ENCODE results near the gene FBXL4.
A peak's percentile ranks its signal among the peaks of the same experiment; 100 is the strongest.

Gene FBXL4

GRCh38 chr6:98973571-98973970 lies 25.8 kb upstream of the FBXL4 start:
- DNase-seq (ENCODE audit: low spot score in 2 of 2) (no peak), ATAC-seq (replicated peaks; ENCODE audit: extremely low read depth, poor library complexity, severe bottlenecking) (no peak)
- Mint-ChIP-seq H3K27ac (ENCODE audit: low read depth) (no peak overlapping the region), H3K9me3 (no peaks in the 10 kb centered on the region), H3K4me3 (no peak overlapping the region), H3K27me3 (peaks cover 9% of the 10 kb centered on the region), H3K36me3 (ENCODE audit: insufficient read depth) (peaks cover 2% of the 10 kb centered on the region), H3K4me1 (no peaks in the 10 kb centered on the region)

GRCh38 chr6:98971303-98971702 lies 23.6 kb upstream of the FBXL4 start:
- Mint-ChIP-seq H3K27me3 (peaks cover 9% of the 10 kb centered on the region), H3K4me1 (no peaks in the 10 kb centered on the region), H3K9me3 (no peaks in the 10 kb centered on the region), H3K4me3 (no peak overlapping the region), H3K36me3 (ENCODE audit: insufficient read depth) (peaks cover 2% of the 10 kb centered on the region), H3K27ac (ENCODE audit: low read depth) (no peak overlapping the region)
- DNase-seq (ENCODE audit: low spot score in 2 of 2) = no peak
- ATAC-seq (replicated peaks; ENCODE audit: extremely low read depth, poor library complexity, severe bottlenecking) = no peak

- ATAC-seq (replicated peaks; ENCODE audit: extremely low read depth, poor library complexity, severe bottlenecking) = no peak
- no peak for DNase-seq (ENCODE audit: low spot score in 2 of 2)
- Mint-ChIP-seq H3K36me3 (ENCODE audit: insufficient read depth) (peaks cover 2% of the 10 kb centered on the region), H3K27me3 (peaks cover 4% of the 10 kb centered on the region), H3K4me1 (no peaks in the 10 kb centered on the region), H3K9me3 (no peaks in the 10 kb centered on the region), H3K27ac (ENCODE audit: low read depth) (no peak overlapping the region), H3K4me3 (no peak overlapping the region)
These were observed 22.7 kb upstream of the FBXL4 start for GRCh38 chr6:98970469-98970868.

GRCh38 chr6:98967616-98968015 lies 19.9 kb upstream of the FBXL4 start:
- H3K27me3 Mint-ChIP-seq = peaks cover 24% of the 10 kb centered on the region
- no peaks in the 10 kb centered on the region for H3K4me1 Mint-ChIP-seq
- DNase-seq (ENCODE audit: low spot score in 2 of 2) (no peak), ATAC-seq (replicated peaks; ENCODE audit: extremely low read depth, poor library complexity, severe bottlenecking) (no peak)
- H3K9me3 Mint-ChIP-seq = no peaks in the 10 kb centered on the region
- H3K36me3 Mint-ChIP-seq (ENCODE audit: insufficient read depth) = peaks cover 2% of the 10 kb centered on the region
- no peak overlapping the region for H3K4me3 Mint-ChIP-seq
- no peak overlapping the region for H3K27ac Mint-ChIP-seq (ENCODE audit: low read depth)

- peaks cover 29% of the 10 kb centered on the region for H3K27me3 Mint-ChIP-seq
- H3K36me3 Mint-ChIP-seq (ENCODE audit: insufficient read depth) = no peaks in the 10 kb centered on the region
- DNase-seq (ENCODE audit: low spot score in 2 of 2) = no peak
- no peaks in the 10 kb centered on the region for H3K9me3 Mint-ChIP-seq
- no peaks in the 10 kb centered on the region for H3K4me1 Mint-ChIP-seq
- no peak overlapping the region for H3K27ac Mint-ChIP-seq (ENCODE audit: low read depth)
- no peak for ATAC-seq (replicated peaks; ENCODE audit: extremely low read depth, poor library complexity, severe bottlenecking)
- no peak overlapping the region for H3K4me3 Mint-ChIP-seq
These were observed 11.9 kb upstream of the FBXL4 start for GRCh38 chr6:98959631-98960030.

GRCh38 chr6:98958776-98959175 lies 11.0 kb upstream of the FBXL4 start:
- no peak for DNase-seq (ENCODE audit: low spot score in 2 of 2)
- no peak for ATAC-seq (replicated peaks; ENCODE audit: extremely low read depth, poor library complexity, severe bottlenecking)
- Mint-ChIP-seq H3K36me3 (ENCODE audit: insufficient read depth) (no peaks in the 10 kb centered on the region), H3K4me1 (no peaks in the 10 kb centered on the region), H3K27ac (ENCODE audit: low read depth) (no peak overlapping the region), H3K4me3 (no peak overlapping the region), H3K9me3 (no peaks in the 10 kb centered on the region), H3K27me3 (peaks cover 21% of the 10 kb centered on the region)

- Mint-ChIP-seq H3K36me3 (ENCODE audit: insufficient read depth) (no peaks in the 10 kb centered on the region), H3K4me3 (no peak overlapping the region), H3K4me1 (no peaks in the 10 kb centered on the region), H3K27me3 (peaks cover 11% of the 10 kb centered on the region), H3K9me3 (no peaks in the 10 kb centered on the region), H3K27ac (ENCODE audit: low read depth) (no peak overlapping the region)
- ATAC-seq (replicated peaks; ENCODE audit: extremely low read depth, poor library complexity, severe bottlenecking) (no peak), DNase-seq (ENCODE audit: low spot score in 2 of 2) (no peak)
These were observed 9.7 kb upstream of the FBXL4 start for GRCh38 chr6:98957450-98957849.

GRCh38 chr6:98949589-98949988 lies 1.8 kb upstream of the FBXL4 start:
- Mint-ChIP-seq H3K27me3 (no peaks in the 10 kb centered on the region), H3K4me1 (peaks cover 20% of the 10 kb centered on the region), H3K4me3 (no peak overlapping the region), H3K36me3 (ENCODE audit: insufficient read depth) (peaks cover 4% of the 10 kb centered on the region), H3K9me3 (no peaks in the 10 kb centered on the region), H3K27ac (ENCODE audit: low read depth) (no peak overlapping the region)
- ATAC-seq (replicated peaks; ENCODE audit: extremely low read depth, poor library complexity, severe bottlenecking) = no peak
- no peak for DNase-seq (ENCODE audit: low spot score in 2 of 2)

GRCh38 chr6:98946879-98947410 lies 801 bp downstream of the FBXL4 start:
- DNase-seq (ENCODE audit: low spot score in 2 of 2) (peak; percentile 23 to 25), ATAC-seq (replicated peaks; ENCODE audit: extremely low read depth, poor library complexity, severe bottlenecking) (peak; percentile 37)
- Mint-ChIP-seq H3K4me3 (peak overlapping the region; percentile 98), H3K36me3 (ENCODE audit: insufficient read depth) (peaks cover 4% of the 10 kb centered on the region), H3K9me3 (no peaks in the 10 kb centered on the region), H3K27me3 (no peaks in the 10 kb centered on the region), H3K27ac (ENCODE audit: low read depth) (peak overlapping the region; percentile 95), H3K4me1 (peaks cover 34% of the 10 kb centered on the region)

GRCh38 chr6:98946266-98946878 lies 1.4 kb downstream of the FBXL4 start:
- Mint-ChIP-seq H3K9me3 (no peaks in the 10 kb centered on the region), H3K4me1 (peaks cover 38% of the 10 kb centered on the region), H3K4me3 (peak overlapping the region; percentile 98), H3K36me3 (ENCODE audit: insufficient read depth) (peaks cover 4% of the 10 kb centered on the region), H3K27ac (ENCODE audit: low read depth) (peak overlapping the region; percentile 95), H3K27me3 (no peaks in the 10 kb centered on the region)
- ATAC-seq (replicated peaks; ENCODE audit: extremely low read depth, poor library complexity, severe bottlenecking) = no peak
- no peak for DNase-seq (ENCODE audit: low spot score in 2 of 2)

GRCh38 chr6:98945311-98946115 lies 2.2 kb downstream of the FBXL4 start:
- no peak for ATAC-seq (replicated peaks; ENCODE audit: extremely low read depth, poor library complexity, severe bottlenecking)

GRCh38 chr6:98944598-98945081 lies 3.1 kb downstream of the FBXL4 start:
- Mint-ChIP-seq H3K4me3 (no peak overlapping the region), H3K36me3 (ENCODE audit: insufficient read depth) (peaks cover 4% of the 10 kb centered on the region), H3K27ac (ENCODE audit: low read depth) (no peak overlapping the region), H3K9me3 (no peaks in the 10 kb centered on the region), H3K27me3 (no peaks in the 10 kb centered on the region), H3K4me1 (peaks cover 43% of the 10 kb centered on the region)
- ATAC-seq (replicated peaks; ENCODE audit: extremely low read depth, poor library complexity, severe bottlenecking) = no peak
- no peak for DNase-seq (ENCODE audit: low spot score in 2 of 2)

More at GRCh38 chr6:98945311-98946115, 2.2 kb downstream of the FBXL4 start:
- Mint-ChIP-seq H3K36me3 (ENCODE audit: insufficient read depth) (peaks cover 4% of the 10 kb centered on the region), H3K4me1 (peaks cover 43% of the 10 kb centered on the region), H3K4me3 (peak overlapping the region; percentile 98), H3K27ac (ENCODE audit: low read depth) (peak overlapping the region; percentile 95), H3K9me3 (no peaks in the 10 kb centered on the region), H3K27me3 (no peaks in the 10 kb centered on the region)
- DNase-seq (ENCODE audit: low spot score in 2 of 2) = no peak

GRCh38 chr6:98944168-98944567 lies 3.6 kb downstream of the FBXL4 start:
- DNase-seq (ENCODE audit: low spot score in 2 of 2) = no peak
- H3K36me3 Mint-ChIP-seq (ENCODE audit: insufficient read depth) = peaks cover 4% of the 10 kb centered on the region
- no peaks in the 10 kb centered on the region for H3K27me3 Mint-ChIP-seq
- no peak for ATAC-seq (replicated peaks; ENCODE audit: extremely low read depth, poor library complexity, severe bottlenecking)
- H3K4me1 Mint-ChIP-seq = peaks cover 43% of the 10 kb centered on the region
- no peak overlapping the region for H3K4me3 Mint-ChIP-seq
- H3K9me3 Mint-ChIP-seq = no peaks in the 10 kb centered on the region
- H3K27ac Mint-ChIP-seq (ENCODE audit: low read depth) = no peak overlapping the region

Measured in central memory CD8-positive, alpha-beta T cell (primary cell).